ENCODE data around the gene KCNJ12.
"Not testable (repeated sequence)": the region's sequence is repeated elsewhere in the genome, so short reads cannot be mapped to it uniquely, and the experiment has no call there.

KCNJ12 gene

DNA sequence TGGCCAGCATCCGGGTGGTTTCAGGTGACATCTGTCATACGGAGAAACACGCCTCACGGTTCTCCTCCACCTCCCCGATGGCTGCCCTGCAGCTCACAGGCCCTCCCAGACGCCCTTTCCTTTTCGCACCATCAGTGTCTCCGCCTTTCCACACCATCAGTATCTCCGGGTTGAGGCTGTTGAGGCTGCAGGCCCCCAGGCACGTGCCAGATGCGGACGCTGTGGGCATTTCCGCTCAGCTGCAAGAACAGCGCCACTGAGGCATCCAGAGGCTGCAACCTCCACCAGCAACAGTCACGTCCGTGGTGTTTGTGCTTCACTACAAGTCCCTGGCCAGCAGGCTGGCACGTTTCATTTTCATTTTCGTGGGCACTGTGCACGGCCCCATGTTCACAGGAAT, 25.7 kb upstream of the KCNJ12 start:
- not testable (repeated sequence) for DNase-seq

GRCh38 chr17:21351366-21352065, 24.6 kb upstream of the KCNJ12 start:
- no peak for DNase-seq

- DNase-seq: no peak
Measured at GRCh38 chr17:21352221-21352980, 23.8 kb upstream of the KCNJ12 start.

- no peak for DNase-seq
Measured at GRCh38 chr17:21352981-21353265, 23.2 kb upstream of the KCNJ12 start.

GRCh38 chr17:21353326-21354010, 22.7 kb upstream of the KCNJ12 start:
- DNase-seq: no peak

- DNase-seq: no peak
Measured at GRCh38 chr17:21354796-21355385, 21.3 kb upstream of the KCNJ12 start.

GRCh38 chr17:21355586-21355985, 20.6 kb upstream of the KCNJ12 start:
- DNase-seq: no peak

DNA sequence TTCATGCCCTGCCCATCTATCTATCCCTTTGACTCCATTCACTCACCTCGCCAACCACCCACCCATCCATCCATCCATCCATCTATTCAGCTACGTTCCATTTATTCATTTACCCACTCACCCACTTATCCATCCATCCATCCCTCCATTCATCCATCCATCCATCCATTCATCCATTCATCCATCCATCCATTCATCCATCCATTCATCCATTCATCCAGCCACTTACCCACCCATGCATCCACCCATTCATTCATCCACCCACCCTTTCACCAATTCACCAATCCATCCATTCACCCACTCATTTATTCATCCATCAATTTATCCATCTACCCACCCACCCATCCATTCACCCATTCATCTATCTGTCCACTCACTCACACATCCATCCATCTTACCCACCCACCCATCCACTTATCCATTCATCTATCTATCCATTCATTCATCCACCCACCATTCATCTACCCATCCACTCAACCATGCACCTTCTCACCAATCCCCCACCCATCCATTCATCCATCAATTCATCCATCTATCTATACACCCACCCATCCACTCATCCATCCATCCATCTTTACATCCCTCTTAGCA, 19.5 kb upstream of the KCNJ12 start:
- no peak for DNase-seq

DNA sequence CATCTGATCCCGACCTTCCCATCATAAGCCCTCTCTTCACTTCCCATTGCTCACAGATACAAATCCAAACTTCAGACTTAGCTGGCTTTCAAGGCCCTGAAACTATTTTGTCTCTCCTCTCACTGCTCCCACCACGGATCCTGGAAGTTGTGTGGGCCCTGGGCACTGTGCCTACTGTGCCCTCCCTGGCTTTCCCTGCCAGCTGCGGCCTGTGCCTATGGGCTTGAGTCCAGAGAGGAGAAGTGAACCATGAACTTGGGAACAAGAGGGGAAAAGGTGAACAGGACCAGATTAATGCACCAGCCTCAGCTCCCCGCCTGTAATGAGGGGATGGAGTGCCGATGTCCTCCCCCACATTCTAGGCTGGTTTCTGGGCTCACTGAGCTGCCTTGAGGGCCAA, 18.9 kb upstream of the KCNJ12 start:
- DNase-seq: no peak

DNA sequence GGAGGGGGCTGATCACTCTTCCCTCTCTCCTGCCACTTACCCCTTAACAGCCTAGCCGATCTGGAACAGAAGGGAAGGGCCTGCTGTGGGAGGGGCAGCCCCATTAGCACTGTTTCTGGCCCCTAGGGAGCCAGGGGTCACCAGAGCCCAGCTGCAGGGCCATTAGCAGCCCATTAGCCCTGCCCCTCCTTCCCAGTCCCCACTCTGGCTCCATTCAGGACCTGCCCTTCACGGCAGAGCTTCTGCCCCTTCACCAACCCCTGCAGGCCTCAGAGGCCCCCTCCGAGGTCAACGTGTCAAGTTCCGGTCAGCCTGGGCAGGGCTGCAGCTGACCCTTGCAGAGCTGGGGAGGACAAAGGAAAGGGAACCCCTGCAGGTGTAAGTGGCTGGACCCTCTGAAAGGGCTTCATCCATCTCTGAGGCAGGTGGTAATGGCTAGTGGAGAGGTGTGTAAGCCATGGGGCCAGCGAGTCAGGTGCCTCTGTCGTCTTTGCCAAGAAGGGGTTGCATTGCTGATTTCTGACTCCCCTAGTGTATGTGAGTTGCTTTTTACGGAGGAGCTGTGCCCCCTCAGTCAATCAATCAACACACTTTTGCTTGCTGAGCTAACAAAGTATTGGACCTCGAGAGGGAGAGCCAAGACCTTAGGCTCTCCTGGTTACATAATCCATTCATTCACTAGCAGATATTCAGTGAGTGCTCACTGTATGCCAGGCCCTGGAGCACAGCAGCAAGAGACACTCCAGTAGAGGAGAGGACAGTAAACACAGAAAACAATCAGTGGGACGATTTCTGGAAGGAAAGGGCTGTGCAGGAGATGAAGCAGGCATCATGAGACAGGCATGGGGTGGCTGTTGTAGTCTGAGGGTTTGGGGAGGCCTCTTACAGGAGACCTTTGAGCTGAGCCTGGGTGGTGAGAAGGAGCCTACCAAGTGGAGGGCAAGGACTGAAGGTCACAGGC, 18.2 kb upstream of the KCNJ12 start:
- DNase-seq: no peak

GRCh38 chr17:21358682-21359482, 17.3 kb upstream of the KCNJ12 start:
- DNase-seq: no peak

GRCh38 chr17:21359483-21359840, 16.7 kb upstream of the KCNJ12 start:
- no peak for DNase-seq

DNA sequence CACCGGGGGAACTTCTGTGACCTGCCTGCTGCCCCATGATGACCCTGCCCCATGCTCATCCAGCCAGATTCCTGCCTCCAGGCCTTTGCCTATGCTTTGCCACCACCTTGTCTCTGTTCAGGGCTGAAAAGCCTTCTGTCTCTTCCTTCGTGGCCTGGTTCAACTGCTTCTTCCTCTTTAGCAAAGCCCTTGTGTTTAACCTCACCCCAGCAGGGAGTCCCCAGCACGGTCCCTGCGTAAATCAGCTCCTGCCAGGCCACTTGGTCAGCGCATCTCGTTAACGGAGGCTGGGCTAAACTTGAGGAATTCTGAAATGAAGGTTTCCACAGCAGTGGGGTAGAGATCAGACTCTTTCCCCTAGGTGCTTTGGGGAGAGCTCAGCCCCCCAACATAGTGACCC, 16.1 kb upstream of the KCNJ12 start:
- no peak for DNase-seq

DNA sequence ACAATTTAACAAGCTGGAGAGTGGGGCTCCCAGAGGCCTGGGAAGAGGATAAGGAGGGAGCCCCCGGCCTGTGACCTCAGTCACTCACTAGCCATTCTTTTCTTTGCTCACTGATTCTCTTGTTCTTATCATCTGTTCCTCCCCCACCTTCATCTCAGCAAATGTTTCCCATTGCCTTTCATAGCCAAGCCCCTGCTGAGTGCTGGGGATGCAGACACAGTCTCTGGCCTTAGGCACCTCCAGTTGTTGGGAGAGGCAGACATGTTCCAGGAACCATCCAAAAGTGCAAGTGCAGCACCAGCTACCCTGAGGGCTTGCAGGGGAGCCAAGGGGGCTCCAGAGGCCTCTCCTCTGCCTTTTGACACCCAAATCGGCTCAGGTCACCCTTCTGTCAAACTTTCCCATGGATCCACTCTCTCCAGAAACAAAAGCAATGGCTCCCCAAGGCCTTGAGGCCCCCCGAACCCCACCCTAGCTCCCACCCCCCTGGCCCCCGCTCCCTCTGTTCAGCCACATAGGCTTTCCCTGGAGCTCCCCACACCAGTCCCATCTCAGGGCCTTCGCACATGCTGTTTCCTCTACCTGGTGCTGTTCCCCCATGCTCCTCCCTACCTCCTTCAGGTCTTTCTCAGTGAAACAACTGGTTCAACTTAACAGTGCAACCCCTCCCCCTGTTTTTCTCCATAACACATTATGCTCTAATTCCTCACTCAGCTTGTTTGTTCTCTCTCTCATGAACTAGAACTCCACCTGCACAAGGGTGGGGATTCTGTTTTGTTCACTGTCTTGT, 14.9 kb upstream of the KCNJ12 start:
- DNase-seq: no peak

DNA sequence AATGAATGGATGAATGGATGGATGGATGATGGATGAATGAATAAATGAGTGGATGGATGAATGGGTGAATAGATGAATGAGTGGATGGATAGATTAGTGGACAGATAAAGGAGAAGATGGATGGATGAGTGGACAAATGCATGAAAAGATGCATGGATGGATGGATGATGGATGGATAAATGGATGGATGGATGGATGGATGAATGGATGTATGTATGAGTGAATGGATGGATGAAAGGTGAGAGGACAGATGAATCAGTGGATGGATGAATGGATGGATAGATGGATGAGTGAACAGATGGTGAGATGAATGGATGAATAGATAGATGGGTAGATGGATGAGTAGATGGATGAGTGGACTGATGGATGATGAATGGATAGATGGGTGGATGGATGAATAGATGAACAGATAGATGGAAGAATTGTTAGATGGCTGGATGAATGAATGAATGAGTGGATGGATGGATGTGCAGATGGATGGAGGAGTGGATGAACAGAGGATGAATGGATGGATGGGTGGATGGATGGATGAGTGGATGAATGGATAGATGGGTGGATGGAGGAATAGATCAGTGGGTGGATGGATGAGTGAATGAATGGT, 13.7 kb upstream of the KCNJ12 start:
- DNase-seq: no peak

GRCh38 chr17:21363776-21364642, 12.1 kb upstream of the KCNJ12 start:
- DNase-seq: no peak

DNA sequence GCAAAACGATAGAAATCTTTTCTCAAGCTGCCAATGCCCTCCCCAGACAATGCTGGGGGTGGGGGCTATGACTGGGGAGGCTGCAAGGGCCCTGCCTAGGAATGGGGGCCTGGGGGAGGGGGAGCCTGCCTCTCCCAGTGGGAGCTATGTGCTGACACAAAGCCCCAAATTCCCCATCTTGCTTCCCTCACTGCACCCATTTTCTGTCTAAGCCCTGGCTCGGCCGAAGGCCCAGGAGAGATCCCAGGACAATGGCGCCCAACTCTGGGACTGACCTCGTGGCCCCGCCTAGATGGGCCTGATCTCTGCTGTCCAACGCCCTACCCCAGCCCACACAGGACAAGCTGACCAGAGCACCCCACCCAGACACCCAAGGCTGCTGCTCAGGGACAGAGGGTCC, 11.1 kb upstream of the KCNJ12 start:
- DNase-seq: no peak

DNA sequence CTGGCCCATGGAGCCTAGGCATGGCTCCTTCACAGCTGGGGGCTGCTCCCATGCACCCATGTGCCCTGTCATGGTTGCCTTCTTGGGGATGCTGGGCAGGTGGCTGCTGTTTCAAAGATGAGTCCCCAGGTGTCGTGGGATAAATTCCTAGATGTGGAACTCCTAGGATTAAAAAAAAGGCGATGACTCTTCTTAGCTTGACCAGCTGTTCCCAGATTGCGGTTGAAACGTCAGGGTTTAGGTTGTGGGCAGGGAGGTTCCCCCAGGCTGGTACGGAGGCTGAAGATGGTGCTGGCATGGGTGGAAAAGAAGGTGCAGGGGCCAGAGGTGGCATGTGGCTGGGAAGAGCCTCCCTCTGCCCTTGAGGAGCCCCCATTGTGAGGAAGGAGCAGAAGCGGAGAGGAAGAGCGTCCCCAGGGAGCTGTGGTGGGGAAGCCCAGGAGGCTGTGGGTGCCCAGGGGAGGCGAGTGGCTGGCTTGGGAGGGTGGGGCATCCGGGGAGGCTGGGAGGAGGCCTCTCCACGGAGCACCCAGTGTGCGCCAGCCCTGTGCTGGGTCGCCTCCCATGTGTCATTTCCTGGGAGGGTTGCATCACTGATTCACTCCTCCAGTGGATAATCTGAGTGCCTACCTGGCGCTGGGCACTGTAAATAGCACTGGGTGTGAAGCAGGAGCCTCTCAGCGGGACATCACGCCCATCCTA, 7.5 kb upstream of the KCNJ12 start:
- no peak for DNase-seq

GRCh38 chr17:21369395-21369794, 6.8 kb upstream of the KCNJ12 start:
- DNase-seq: no peak

Measured in NCI-H1105 treated with DMSO at 0.1 percent for 48 hours (cell line).